ENCODE results near the gene FOXO1.

Gene FOXO1

DNA sequence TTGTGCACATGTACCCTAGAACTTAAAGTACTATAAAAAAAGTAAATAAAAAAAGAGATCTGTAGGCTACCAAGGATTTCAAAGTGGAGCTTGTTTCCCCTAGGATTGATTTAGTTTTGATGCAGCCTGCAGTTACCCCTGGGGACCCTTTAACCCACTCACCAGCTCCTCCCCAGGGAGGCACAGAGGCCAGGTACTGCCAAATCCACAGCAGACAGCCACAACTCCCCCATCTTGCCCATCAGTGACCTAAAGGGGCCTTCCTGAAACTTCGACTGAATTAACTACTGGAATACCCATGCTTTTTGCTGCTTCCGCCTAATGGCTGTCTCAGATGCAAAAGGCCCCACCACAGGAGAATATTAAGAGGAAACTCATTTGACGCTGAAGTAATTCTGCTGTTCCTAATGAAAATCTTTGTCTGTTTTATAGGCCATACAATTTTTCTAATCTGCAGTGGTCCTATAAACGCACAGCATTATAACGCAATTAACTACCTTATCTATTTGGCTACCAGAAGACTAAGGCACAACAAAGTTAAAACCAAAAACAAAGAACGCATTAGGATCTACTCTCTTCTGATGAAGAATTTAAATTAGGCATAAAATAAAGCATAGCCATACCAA, 95.0 kb downstream of the FOXO1 start:
- no peak for DNase-seq

DNA sequence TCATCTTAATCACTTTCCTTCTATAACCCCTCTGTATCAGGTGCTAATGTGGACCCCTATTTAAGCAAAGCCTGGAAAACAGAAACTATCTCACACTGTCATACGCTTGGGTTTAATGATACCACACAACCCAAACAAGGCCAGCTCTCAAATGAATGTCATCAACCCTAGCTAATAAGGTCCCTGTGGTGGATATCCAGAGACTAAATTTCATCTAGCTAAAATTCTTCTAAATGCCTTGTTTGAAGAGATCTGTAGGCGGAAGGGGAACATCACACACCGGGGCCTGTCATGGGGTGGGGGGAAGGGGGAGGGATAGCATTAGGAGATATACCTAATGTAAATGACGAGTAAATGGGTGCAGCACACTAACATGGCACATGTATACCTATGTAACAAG, 95.5 kb downstream of the FOXO1 start:
- DNase-seq = no peak

DNA sequence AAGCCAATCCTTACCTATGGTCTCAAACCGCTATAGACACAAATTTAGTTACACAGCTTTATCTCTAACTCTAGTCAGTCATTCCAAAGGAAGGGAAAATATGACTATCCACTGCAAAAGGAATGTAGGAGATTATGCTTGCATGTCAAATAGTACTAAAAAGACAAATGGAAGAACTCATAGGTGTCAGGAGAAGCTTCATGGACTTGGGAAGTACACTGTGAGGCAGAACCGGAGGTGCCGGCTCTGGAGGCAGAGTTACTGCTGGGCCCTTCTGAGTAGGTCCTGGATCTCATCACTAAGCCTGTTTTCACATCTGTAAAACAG, 97.5 kb downstream of the FOXO1 start:
- DNase-seq = no peak

DNA sequence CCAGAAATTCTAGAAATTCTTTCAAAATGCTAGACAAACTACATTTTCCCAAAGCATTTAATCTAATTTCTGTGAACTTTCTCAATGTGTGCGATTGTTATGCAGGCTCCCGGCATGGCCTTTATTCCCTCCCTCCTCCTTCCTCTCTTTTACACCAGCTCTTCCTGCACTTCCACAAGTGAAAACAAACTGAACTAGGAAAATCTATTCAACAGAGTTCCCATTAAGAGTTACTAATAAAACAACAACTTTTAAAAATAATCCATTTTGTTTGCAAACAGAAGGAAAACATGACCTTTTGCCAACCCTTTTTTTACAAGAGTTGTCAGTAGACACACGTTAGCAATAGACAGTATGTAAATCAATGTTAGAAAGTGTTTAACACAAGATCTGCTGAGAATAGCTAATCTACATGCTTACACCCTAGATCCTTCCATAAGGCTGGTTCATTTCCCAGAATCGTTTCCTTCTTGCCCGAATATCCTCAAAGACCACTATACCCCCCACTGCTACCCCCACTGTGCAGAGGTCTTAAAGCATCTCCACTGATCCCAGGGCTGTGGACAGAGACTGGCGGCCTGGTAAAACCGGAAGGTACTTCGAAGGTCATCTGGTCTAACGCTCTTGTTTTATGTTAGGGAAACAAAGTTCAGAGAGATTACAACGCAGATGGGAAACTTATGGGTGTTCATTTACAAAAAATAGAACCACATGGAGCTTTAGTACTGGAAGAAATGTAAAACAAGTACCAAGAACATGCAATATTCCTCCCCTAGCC, 98.0 kb downstream of the FOXO1 start:
- DNase-seq = no peak

DNA sequence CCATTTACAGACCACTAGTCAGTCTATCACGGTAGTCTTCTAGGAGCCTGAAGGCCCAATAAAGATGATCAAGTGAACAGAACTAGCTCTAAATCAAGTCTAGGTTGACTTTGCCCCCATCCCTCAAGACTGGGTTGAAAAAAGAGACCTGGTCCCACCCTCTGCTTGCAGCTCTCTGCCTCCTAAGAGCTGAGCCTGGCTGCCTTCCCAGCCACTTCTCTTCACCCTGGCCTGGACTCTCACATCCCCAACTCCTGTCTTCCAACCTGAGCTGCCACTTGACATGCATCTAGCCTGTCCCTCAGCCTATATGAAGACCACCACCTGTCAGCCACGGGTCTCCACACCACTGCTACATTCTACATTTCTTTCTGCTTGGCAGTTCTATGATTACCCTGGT, 99.6 kb downstream of the FOXO1 start:
- DNase-seq = no peak

DNA sequence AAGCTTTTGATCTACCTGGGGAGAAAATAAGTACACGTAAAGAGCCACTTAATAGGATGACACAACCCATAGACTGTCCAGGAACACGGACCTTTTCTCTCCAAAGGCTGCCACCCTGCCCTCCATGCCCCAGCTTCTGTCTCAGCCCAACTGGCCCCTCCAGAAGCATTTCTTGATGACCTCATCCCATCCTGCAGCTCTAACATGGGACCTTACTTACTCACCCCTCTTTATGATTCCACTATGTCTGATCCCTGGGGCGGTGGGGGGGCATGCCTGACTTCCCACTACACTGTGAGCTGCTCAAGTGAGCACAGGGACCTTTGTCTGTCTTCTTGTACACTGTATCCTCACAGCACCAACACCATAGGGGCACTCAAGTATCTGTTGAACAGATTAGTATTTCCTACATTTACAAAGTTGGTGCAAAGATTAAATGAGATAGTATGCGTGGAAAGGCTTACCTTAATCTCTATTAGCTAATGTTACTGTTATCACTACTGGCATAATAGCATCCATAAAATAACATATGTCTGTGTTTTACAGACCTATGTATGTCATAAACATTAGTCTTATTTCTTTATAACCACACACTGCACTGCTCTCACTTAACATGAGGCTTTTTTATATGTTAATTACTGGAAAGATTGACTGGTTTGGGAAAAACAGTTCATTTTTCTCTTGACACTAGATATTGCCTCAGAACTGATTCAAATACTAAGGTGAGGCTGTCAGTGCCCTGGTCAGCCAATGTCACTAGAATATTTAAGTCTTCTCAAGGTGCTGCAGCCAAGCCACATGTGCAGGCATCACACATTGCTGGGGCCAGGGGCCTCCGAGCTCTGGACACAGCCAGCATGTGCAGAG, 100.9 kb downstream of the FOXO1 start:
- no peak for DNase-seq

DNA sequence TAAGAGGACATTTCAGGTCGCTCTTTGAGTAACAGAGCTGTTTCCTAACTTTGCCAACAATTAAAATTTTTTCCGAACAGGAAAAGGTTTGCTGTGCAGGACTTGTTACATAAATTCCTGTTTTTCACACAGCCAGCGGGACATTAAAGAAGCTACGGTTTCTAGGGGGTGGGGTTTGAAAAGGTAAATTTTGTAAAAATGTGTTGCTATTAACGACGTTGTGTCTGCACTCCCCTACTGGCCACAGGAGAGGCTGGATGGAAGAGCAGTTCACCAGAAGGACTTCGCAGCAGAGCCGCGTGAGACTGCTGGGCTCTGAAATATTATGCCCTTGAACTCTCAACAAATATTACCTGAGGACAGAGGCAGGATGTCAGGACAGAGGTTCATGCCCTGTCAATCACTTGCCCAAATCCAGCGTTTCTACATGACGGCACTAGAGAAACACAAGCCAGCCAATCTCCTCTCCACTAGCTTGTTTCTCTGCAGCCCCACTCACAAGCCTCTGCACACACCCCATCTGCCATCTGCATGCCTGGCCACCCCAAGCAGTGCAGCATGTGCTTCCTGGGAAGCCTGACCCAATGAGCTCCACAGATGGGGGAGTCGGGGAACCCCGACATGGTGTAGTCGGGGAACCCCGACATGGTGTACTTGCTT, 102.0 kb downstream of the FOXO1 start:
- DNase-seq = no peak

DNA sequence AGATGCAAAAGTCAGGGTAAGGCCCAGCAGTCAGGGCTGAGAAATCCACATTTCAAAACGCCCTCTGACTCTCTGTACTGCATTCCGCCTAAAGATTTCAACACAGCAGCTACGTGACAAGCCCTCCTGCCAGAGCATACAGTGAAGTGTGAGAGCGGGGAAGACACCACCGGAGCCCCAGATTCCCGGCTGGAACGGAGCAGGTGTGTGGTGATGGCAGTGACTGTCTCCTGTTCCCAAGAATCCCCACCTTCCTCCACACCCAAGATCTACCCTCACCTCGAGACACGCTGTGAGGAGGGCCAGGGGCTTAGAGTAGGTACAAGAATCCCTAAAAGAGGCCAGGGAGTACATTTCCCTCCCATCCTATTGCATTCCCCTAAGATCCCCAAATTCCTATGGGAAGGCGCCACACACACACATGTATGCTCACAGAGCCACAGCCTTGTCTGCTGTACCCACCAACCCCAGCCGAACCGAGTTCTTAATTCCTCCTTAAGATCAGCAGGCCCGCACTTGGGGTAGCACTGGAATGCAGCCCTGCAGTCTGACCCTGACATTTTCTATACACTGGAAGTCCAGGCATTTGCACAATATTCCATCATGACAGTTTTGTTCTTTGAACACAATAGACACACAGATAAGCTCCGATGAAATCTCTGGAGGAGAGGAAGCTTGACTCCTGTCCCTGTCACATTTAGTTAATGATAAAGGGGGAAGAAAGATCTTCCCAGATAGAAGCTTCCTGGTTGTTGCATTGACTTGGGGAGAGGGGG, 102.9 kb downstream of the FOXO1 start:
- DNase-seq = no peak

DNA sequence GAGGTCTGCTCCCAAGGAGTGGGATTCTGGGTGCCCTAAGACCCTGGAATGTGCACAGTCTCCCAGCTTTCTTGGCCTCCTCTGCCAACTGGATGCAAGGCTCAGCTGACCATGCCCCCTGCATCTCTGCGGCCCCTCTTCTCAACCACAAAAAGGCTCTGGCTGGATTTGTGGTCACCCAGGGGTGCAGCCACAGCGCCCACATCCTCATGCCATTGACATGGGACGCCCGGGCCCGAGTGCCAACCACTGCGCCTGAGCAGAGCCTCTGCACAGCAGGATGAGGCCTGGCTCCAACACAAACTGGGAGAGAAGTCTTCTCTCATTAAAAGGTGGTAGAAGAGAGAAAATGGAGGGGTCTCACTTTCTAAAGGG, 103.5 kb downstream of the FOXO1 start:
- no peak for DNase-seq

DNA sequence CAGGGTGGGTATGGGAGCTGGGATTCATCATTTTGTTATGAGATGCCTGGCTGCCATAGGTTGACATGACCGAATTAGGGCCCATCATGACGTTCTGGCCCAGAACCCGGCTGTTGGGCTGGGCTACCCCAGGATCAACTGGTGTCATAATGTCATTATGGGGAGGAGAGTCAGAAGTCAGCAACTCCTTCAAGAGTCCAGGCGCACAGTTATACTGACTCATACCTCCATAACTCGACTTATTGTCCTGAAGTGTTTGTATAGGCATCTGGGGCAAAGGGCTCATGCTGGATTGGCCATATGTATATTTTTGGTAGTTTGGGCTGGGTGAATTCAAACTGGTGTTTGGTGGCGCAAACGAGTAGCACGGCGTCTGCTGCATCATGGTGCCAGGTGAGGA, 106.5 kb downstream of the FOXO1 start:
- DNase-seq = no peak

DNA sequence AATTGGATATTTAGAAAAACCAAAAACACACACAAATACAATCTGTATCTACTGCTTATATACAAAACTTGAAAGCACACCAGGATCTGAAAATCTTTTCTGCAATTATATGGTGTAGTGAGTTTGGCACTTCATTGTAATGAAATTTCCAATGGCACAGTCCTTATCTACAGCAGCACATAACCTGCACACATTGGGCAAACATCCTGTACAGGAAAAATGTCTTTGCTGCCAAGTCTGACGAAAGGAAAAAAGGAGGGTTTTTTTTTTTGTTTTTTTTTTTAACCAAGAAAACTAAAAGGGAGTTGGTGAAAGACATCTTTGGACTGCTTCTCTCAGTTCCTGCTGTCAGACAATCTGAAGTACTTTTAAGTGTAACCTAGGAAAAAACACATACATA, 107.8 kb downstream of the FOXO1 start:
- DNase-seq = no peak

DNA sequence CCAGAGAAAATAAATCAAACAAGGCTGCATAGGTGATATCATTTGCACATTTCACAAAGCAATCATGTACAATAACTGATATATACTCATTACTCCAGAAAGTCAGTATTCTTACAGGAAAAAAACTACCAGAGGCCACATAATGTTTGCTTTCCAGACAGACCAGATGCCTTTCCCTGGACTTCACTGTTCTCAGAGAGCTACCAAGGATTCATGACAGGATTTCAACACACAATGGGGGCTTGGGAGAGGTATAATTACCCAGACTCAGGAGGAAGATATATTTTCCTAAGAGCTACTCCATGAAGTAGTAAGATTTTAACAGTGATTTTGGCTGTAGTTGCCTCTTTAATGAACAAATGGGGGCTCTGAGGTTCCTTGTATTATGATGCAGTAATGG, 110.0 kb downstream of the FOXO1 start:
- DNase-seq = no peak

DNA sequence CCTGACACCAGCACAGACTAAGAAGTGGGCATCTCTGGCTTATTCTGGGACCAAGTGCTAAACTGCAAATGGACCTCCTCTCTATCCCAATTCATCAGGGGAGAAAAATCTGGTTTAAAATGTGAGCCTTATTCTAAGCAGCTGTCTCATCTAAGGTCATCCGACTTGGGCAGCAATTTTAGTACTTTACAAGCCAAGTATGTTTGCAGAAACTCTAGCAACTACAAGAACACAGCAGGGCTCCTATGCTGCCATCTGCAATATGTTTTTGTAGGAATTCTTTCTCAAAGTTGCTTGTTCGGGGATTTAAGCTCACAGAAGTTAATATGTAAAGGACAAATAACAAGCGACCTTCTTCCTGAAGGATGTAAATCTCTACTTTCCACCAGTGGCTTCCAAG, 113.1 kb downstream of the FOXO1 start:
- no peak for DNase-seq

DNA sequence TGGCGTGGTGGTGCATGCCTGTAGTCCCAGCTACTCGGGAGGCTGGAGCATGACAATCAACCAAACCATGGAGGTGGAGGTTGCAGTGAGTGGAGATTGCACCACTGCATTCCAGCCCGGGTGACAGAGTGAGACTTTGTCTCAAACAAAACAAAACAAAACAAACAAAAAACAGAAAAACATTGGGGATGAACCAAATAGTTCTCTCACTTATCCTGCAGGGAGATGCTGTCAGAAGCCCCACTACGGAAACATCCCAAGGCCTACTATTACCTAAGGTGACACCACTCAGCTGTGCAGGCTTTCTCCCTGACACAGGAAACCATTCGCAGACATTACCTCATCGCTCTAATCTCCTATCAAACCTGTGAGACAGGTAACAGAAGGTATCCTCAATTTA, 113.5 kb downstream of the FOXO1 start:
- DNase-seq = no peak

DNA sequence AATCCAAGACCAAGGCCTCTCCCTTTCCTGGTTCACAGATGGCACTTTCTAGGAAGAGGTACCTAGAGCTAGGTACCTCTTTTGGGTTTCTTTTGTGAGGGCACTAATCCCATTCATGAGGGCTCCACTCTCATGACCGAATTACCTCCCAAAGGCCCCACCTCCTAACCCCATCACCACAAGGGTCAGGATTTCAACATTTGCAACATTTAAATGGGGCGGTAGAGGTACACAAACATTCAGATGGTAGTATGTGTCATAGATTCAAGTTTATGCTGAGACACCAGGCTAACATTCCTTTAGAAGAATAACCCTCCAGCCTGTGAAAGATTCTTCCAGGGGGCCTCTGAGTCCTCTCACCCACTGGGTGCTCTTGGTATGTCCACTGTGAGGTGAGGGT, 116.3 kb downstream of the FOXO1 start:
- DNase-seq = no peak

DNA sequence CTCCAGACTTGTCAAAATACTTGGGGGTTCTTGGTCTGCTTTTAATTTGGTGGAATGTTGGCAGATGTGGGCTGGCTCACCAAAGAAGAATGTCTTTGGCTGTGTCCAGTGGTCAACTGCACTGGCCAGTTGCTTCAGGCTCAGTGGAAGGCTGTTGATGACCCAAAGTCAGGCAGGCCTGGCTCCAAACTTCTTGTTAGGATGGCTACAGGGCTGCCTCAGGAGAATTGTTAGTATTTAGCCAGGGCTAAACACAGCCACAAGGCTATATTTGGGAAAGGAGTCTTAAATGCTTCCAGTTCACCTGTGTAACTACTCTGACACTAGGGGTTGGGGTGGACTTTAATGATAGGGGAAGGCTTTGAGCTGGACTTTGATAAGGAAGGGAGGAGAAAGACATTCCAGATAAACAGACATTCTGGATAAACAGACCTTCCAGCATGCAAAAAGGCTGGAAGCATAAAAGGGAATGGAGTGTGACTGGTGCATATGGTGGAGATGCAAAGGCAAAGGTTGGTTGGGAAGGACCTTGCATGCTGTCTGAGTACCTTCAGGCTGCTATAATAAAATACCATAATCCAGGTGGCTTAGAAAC, 116.8 kb downstream of the FOXO1 start:
- no peak for DNase-seq

DNA sequence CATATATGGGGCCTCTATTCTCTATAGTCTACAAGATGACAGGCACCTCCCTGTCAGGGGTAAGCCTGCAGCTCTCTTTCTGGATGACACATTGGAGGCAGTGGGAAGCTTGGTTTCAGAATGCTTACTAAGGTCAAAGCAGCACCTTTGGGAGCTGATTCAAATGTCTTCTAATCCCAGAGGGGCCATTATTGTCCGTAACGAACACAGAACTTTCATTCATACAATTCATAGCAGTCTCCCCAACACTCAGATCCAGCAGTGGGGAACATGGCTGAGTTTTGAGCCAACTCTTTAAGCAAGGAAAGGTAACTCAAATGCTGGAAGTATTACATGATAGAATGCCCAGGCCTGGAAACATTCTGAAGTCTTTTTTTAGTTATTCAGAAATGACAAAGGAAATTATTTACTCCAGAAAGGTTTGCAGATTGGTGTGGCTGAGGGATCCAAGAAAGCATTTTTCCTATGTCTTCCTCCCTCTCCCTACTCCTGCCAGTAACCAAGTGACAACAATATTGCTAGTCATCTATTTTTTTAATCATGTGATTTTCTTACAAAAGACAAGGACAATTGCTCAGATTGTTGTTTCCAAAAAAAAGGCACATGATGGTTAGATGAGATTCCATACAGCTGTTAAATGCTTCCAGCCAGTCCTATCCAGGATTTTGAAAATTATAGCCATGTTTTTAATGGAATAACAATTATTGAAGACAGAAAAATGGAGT, 118.7 kb downstream of the FOXO1 start:
- no peak for DNase-seq

DNA sequence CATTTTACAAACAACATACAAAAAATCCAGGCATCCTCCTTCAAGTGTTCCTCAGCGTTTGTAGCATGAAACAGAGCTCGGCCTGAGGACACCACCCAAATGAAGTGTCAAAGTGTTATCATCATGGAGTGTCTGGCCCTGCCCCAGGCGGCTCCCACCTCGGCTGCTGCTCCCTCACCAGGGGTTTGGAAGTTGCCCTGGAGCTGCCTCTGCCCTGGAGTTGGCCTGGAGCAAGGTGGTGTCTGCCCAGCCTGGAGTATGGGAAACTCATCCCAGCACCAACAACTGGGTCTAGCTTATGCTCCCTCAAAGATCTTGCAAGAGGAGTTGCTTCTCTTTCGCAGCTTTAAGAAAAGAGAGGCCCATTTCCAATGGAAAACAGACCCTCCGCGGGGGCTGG, 120.4 kb downstream of the FOXO1 start:
- DNase-seq = no peak

DNA sequence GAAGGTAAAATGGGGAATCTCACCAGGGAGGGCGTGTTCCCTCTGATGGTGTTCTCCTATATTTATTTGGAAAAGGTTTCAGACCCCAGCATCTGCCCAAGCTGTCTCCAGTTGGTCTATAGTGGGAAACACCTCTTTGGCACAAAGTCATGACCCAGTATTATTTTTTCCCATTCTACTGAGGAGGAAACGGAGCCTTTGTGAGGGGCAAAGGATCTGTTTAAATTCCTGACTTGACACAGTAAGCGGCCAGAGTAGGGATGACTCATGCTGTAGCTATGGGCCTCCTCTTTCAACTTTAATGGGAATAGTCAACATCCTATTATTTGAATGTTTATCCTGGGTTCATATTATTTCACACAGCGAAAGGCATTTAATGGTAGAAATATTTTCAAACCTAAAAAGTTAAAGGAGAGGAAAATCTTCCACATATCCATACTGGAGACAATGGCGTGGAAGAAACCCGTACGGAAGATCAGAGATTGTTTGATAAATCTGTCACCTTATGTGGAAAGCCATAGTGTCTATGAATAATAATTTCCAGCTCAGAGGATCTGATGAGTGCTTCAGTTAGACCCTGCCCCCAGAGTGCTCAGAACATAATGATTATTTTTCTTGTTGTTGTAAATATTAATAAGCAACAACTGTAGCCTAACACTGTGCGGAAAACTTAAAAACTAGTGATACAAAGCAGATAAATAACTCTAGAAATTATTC, 126.0 kb downstream of the FOXO1 start:
- DNase-seq = no peak

DNA sequence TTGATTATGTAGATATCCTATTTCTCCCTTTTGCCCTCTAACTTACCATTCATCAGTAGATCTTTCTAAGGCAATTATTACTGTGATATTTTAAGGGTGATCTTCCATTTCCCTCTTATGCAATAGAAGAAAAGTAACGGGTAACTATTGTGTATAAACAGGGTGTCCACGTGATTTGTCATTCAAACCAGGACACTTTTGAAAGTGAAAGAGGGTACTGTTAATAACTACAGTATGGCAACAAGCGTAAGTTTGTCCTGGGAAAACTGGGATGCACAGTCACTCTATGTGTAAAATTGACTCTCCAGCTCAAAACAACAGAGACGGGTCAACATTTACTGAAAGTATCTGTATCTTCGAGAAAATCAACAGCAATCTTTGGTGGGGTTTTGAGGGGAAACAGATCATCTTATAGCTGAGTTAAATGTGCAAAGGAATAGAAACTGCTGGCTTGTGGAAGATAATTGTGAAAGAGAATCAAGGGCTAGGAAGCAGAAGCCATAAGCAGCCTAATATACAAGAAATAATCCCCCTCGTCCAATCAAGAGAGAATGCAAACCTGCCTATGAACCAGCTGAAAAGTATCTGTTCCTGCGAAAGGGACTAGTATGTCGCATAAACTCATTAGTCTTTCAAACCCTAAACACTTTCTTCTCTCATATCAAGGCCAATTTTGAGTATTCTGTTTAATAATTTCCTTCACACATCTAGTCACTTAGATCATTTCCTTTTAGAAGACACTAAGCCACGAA, 126.7 kb downstream of the FOXO1 start:
- no peak for DNase-seq

Data from NK-92 treated with Interleukin-12 subunit alpha and Interleukin-12 subunit beta, amount 100 ng/mL, for 24 hours (cell line).